Trophoblast cell (in vitro differentiated cells and primary cell): ENCODE data around the gene NEAT1.
"Not testable (repeated sequence)": the region's sequence is repeated elsewhere in the genome, so short reads cannot be mapped to it uniquely, and the experiment has no call there.

Experiments used
- DNase-seq, 2 donors: peaks; one replicate each; pipeline ENCODE4 v3.0.0-alpha.2; 2016
- H2AFZ ChIP-seq: 2 replicates; pipeline ENCODE4 v1.6.1; 2013; ENCODE audit warnings: low read length, moderate library complexity, mild to moderate bottlenecking; ENCODE audit not compliant: insufficient read depth, poor library complexity
- H2AK5ac ChIP-seq: 2 replicates; pipeline ENCODE4 v1.6.1; 2013; ENCODE audit warnings: mild to moderate bottlenecking, low read length
- H2BK120ac ChIP-seq: 2 replicates; pipeline ENCODE4 v1.6.1; 2013; ENCODE audit warnings: low read length, mild to moderate bottlenecking, moderate library complexity; ENCODE audit not compliant: insufficient read depth, poor library complexity
- H2BK12ac ChIP-seq: 2 replicates; pipeline ENCODE4 v1.6.1; 2013; ENCODE audit warnings: mild to moderate bottlenecking, low read length, moderate library complexity
- H2BK5ac ChIP-seq: 2 replicates; pipeline ENCODE4 v1.6.1; 2013; ENCODE audit warnings: low read length, low read depth, moderate library complexity, mild to moderate bottlenecking; ENCODE audit not compliant: poor library complexity
- H3K14ac ChIP-seq: 2 replicates; pipeline ENCODE4 v1.6.1; 2013; ENCODE audit warnings: mild to moderate bottlenecking, low read length
- H3K18ac ChIP-seq: 2 replicates; pipeline ENCODE4 v1.6.1; 2013; ENCODE audit warnings: mild to moderate bottlenecking, low read length
- H3K23ac ChIP-seq: 2 replicates; pipeline ENCODE4 v1.6.1; 2013; ENCODE audit warnings: low read length
- H3K27ac ChIP-seq: 2 replicates; pipeline ENCODE4 v1.5.1; 2013; ENCODE audit warnings: low read depth, mild to moderate bottlenecking, inconsistent platforms, low read length, moderate library complexity
- H3K27me3 ChIP-seq: 2 replicates; pipeline ENCODE4 v1.6.1; 2013; ENCODE audit warnings: inconsistent platforms, mild to moderate bottlenecking, low read length, moderate library complexity; ENCODE audit not compliant: insufficient read depth
- H3K36me3 ChIP-seq, 2 experiments: 1 replicate in 1 of 2; 2 replicates in 1 of 2; pipeline ENCODE4 v1.6.1; 2013; ENCODE audit warnings: low read length in 2 of 2, mild to moderate bottlenecking in 2 of 2, moderate library complexity in 1 of 2; ENCODE audit not compliant: insufficient read depth in 2 of 2, control insufficient read depth in 1 of 2
- H3K4ac ChIP-seq: 2 replicates; pipeline ENCODE4 v1.6.1; 2013; ENCODE audit warnings: low read depth, mild to moderate bottlenecking, low read length, moderate library complexity
- H3K4me1 ChIP-seq, 2 experiments: 1 replicate in 1 of 2; 2 replicates in 1 of 2; pipeline ENCODE4 v1.6.1; 2013; ENCODE audit warnings: low read length in 2 of 2, mild to moderate bottlenecking in 2 of 2, moderate library complexity in 1 of 2; ENCODE audit not compliant: insufficient read depth in 2 of 2, control insufficient read depth in 1 of 2
- H3K4me2 ChIP-seq: 2 replicates; pipeline ENCODE4 v1.6.1; 2013; ENCODE audit warnings: inconsistent platforms, mild to moderate bottlenecking, low read length, moderate library complexity
- H3K4me3 ChIP-seq: 2 replicates; pipeline ENCODE4 v1.5.1; 2013; ENCODE audit warnings: mild to moderate bottlenecking, low read depth, low read length, inconsistent platforms
- H3K79me1 ChIP-seq: one replicate; pipeline ENCODE4 v1.6.1; 2013; ENCODE audit warnings: low read length
- H3K79me2 ChIP-seq: 2 replicates; pipeline ENCODE4 v1.6.1; 2013; ENCODE audit warnings: low read length, mild to moderate bottlenecking; ENCODE audit not compliant: control insufficient read depth, insufficient read depth, poor library complexity
- H3K9ac ChIP-seq: 2 replicates; pipeline ENCODE4 v1.6.1; 2013; ENCODE audit warnings: mild to moderate bottlenecking, low read length
- H3K9me3 ChIP-seq: 2 replicates; pipeline ENCODE4 v1.6.1; 2013; ENCODE audit warnings: low read depth, mild to moderate bottlenecking, control low read depth, inconsistent platforms, low read length; ENCODE audit not compliant: insufficient read depth
- H4K12ac ChIP-seq: 2 replicates; pipeline ENCODE4 v1.6.1; 2013; ENCODE audit warnings: low read depth, mild to moderate bottlenecking, low read length, moderate library complexity
- H4K8ac ChIP-seq: 2 replicates; pipeline ENCODE4 v1.6.1; 2013; ENCODE audit warnings: low read depth, mild to moderate bottlenecking, low read length, moderate library complexity
- H4K91ac ChIP-seq: one replicate; pipeline ENCODE4 v1.6.1; 2013; ENCODE audit warnings: low read depth, mild to moderate bottlenecking, low read length, moderate library complexity
- WGBS: extraction: QIAGEN DNeasy Blood & Tissue Kit; methylation state at CpG from one replicate; pipeline ENCODE4 v1.1.7; 2013; ENCODE audit warnings: missing lambda C conversion rate; ENCODE audit not compliant: insufficient read length, insufficient coverage; ENCODE audit errors: extremely low coverage; 5-methylcytosine and 5-hydroxymethylcytosine counted together

NEAT1 gene

DNA sequence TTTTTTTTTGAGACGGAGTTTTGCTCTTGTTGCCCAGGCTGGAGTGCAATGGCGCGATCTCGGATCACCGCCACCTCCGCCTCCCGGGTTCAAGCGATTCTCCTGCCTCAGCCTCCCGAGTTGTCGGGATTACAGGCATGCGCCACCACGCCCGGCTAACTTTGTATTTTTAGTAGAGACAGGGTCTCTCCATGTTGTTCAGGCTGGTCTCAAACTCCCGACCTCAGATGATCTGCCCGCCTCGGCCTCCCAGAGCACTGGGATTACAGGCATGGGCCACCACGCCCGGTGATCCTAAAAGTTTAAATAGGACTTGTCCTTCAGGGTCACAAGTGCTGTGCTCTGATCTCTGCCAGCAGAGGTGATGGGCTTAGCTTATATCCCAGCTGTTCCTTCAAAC is 42.9 kb downstream of the NEAT1 start:
- H4K91ac ChIP-seq, DNase-seq, H2BK120ac ChIP-seq, H2AK5ac ChIP-seq, H3K4ac ChIP-seq, H3K14ac ChIP-seq, H3K4me3 ChIP-seq, H2BK5ac ChIP-seq, H4K8ac ChIP-seq, H3K79me1 ChIP-seq, H3K4me1 ChIP-seq, H3K36me3 ChIP-seq, H4K12ac ChIP-seq, H3K79me2 ChIP-seq, H3K9me3 ChIP-seq, H3K18ac ChIP-seq, H3K27me3 ChIP-seq, H2AFZ ChIP-seq, H3K27ac ChIP-seq, H3K4me2 ChIP-seq, H3K9ac ChIP-seq, H3K23ac ChIP-seq: not testable (repeated sequence)
- no CpG with 5 or more reads among the region's 18 CpGs for WGBS
- H2BK12ac ChIP-seq, result peak overlapping the region; percentile 6

DNA sequence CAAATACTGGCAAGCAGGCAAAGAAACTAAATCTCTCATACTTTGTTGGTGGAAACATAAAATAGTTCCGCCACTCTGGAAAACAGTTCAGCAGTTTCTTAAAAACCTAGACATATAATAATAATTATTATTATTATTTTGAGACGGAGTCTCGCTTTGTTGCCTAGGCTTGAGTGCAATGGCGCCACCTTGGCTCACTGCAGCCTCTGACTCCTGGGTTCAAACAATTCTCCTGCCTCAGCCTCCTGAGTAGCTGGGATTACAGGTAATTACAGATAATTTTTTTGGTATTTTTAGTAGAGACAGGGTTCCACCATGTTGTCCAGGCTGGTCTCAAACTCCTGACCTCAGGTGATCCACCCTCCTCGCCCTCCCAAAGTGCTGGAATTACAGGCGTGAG is 44.7 kb downstream of the NEAT1 start:
- not testable (repeated sequence) for H3K18ac ChIP-seq, H3K4me3 ChIP-seq, H3K27me3 ChIP-seq, H2BK5ac ChIP-seq, H2AFZ ChIP-seq, H3K4ac ChIP-seq, H4K91ac ChIP-seq, H3K79me2 ChIP-seq, H3K23ac ChIP-seq, H3K4me2 ChIP-seq, H2AK5ac ChIP-seq, DNase-seq, H2BK120ac ChIP-seq, H3K27ac ChIP-seq, H3K36me3 ChIP-seq, H4K12ac ChIP-seq, H2BK12ac ChIP-seq, H3K9ac ChIP-seq, H4K8ac ChIP-seq, H3K14ac ChIP-seq, H3K9me3 ChIP-seq
- no CpG with 5 or more reads among the region's 6 CpGs for WGBS
- Histone ChIP-seq H3K4me1 (peaks cover 12 to 13% of the 10 kb centered on the region in 2 experiments), H3K79me1 (peaks cover 14% of the 10 kb centered on the region)

DNA sequence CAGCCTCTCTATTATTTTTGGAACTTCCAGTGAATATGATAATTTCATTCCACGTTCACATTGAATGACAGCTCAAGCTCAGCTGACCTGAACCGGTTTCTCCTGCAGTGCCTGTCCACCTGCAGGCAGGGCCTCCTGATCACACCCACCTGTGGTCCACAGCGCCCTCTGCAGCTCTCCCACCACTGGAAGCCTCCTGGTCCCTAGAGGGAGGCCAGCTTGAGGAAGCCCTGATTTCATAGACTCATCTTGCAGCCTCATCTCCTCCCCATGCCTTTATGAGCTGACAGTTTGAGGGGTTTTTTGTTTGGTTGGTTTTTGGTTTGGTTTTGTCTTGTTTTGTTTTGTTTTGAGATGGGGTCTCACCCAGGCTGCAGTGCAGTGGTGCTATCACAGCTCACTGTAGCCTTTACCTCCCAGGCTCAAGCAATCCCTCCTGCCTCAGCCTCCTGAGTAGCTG is 46.3 kb downstream of the NEAT1 start:
- Histone ChIP-seq H3K18ac (peak overlapping the region; percentile 48), H3K79me2 (peaks cover 6% of the 10 kb centered on the region)
- no CpG with 5 or more reads among the region's 3 CpGs for WGBS

DNA sequence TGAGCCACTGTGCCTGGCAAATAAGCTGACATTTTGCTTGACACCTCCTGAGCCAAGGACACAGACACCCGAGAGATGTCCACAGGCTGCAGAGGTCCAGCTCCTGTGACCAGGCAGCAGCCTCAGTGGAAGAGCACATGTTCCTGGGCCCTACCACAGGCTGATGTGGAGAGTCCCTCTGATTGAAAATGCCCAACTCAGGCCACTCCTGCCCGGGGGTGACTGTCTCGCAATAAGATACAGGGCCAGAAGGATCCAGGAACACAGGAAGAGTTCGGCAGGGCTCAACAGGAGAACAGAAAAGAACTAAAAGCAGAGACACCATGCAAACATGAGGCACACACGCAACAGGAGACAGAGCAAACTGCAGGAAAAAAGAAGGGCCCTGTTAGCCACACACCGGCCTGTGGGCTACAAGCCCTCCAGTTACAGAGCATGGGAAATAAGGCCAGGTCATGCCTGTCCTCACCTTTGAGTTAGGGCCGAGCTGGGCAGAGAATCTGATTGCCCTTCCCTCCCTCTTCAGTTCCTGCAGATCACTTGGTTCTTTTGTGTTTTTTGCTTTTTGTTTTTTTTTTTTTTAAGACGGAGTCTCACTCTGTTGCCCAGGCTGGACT is 47.9 kb downstream of the NEAT1 start:
- Histone ChIP-seq H3K14ac (peak overlapping the region; percentile 21), H3K4me2 (no peak overlapping the region), H2AFZ (no peak overlapping the region), H3K27ac (peak overlapping the region; percentile 20), H3K4ac (peak overlapping the region; percentile 26), H3K9me3 (no peaks in the 10 kb centered on the region), H3K4me1 (peaks cover 12 to 13% of the 10 kb centered on the region in 2 experiments), H3K18ac (peak overlapping the region; percentile 28), H2BK120ac (peak overlapping the region; percentile 26), H3K79me1 (peaks cover 16% of the 10 kb centered on the region), H4K8ac (no peak overlapping the region), H2BK5ac (peak overlapping the region; percentile 14), H3K4me3 (no peak overlapping the region), H3K27me3 (no peaks in the 10 kb centered on the region), H2BK12ac (peak overlapping the region; percentile 79), H3K23ac (no peak overlapping the region), H4K12ac (no peak overlapping the region), H3K79me2 (peaks cover 6% of the 10 kb centered on the region), H3K36me3 (no peaks in the 10 kb centered on the region), H4K91ac (peak overlapping the region; percentile 30), H2AK5ac (peak overlapping the region; percentile 27), H3K9ac (no peak overlapping the region)
- WGBS, result no CpG with 5 or more reads among the region's 8 CpGs
- DNase-seq, result no peak

More for the DNA sequence above, 46.3 kb downstream of the NEAT1 start:
- no peaks in the 10 kb centered on the region for H3K27me3 ChIP-seq
- H3K4me1 ChIP-seq, result peaks cover 12 to 13% of the 10 kb centered on the region in 2 experiments
- H3K4ac ChIP-seq, result peak overlapping the region; percentile 31
- no peak overlapping the region for H4K12ac ChIP-seq
- H3K4me2 ChIP-seq, result no peak overlapping the region
- H3K36me3 ChIP-seq, result no peaks in the 10 kb centered on the region
- H4K8ac ChIP-seq, result peak overlapping the region; percentile 25
- no peak overlapping the region for H3K23ac ChIP-seq
- peaks cover 16% of the 10 kb centered on the region for H3K79me1 ChIP-seq
- H3K14ac ChIP-seq, result no peak overlapping the region
- H2AK5ac ChIP-seq, result no peak overlapping the region
- H2BK120ac ChIP-seq, result peak overlapping the region; percentile 28
- no peak overlapping the region for H3K4me3 ChIP-seq
- no peaks in the 10 kb centered on the region for H3K9me3 ChIP-seq
- H4K91ac ChIP-seq, result peak overlapping the region; percentile 67
- H2AFZ ChIP-seq, result no peak overlapping the region
- H3K9ac ChIP-seq, result no peak overlapping the region
- H2BK12ac ChIP-seq, result peak overlapping the region; percentile 82
- DNase-seq, result peak; percentile 96 to 97
- H3K27ac ChIP-seq, result no peak overlapping the region
- H2BK5ac ChIP-seq, result peak overlapping the region; percentile 33
